ENCODE data around the gene NXT1. TPM values are rescaled to one million over a fixed set of nuclear protein-coding genes. Genes with fewer than 3 reads are reported as not detected.

NXT1 gene
- polyA plus RNA-seq, 1 donor, result 17.2 TPM

GRCh38 chr20:23390091-23390774, 39.6 kb downstream of the NXT1 start:
- no peak for DNase-seq

- DNase-seq, result no peak
Measured at GRCh38 chr20:23391707-23392310, 41.2 kb downstream of the NXT1 start.

GRCh38 chr20:23393996-23394775, 43.6 kb downstream of the NXT1 start:
- DNase-seq, result no peak

- DNase-seq, result no peak
Measured at GRCh38 chr20:23396950-23397627, 46.5 kb downstream of the NXT1 start.

- DNase-seq, result no peak
Measured at GRCh38 chr20:23397961-23398360, 47.4 kb downstream of the NXT1 start.

- no peak for DNase-seq
Measured at GRCh38 chr20:23399568-23400241, 49.1 kb downstream of the NXT1 start.

GRCh38 chr20:23401051-23401450, 50.5 kb downstream of the NXT1 start:
- no peak for DNase-seq

- DNase-seq, result no peak
Measured at GRCh38 chr20:23403751-23404150, 53.2 kb downstream of the NXT1 start.

GRCh38 chr20:23404196-23404595, 53.6 kb downstream of the NXT1 start:
- no peak for DNase-seq

Other genes with a start within 250 kb of the NXT1 start
- gene GZF1, start 11.4 kb downstream of the NXT1 start, polyA plus RNA-seq (ENCODE audit: insufficient read length), result 14.7 TPM
- gene NAPB, start 70.7 kb downstream of the NXT1 start, polyA plus RNA-seq (ENCODE audit: insufficient read length), result 28.2 TPM
- gene CSTL1, start 88.9 kb downstream of the NXT1 start, polyA plus RNA-seq (ENCODE audit: insufficient read length), result not detected
- gene CST11, start 102.1 kb downstream of the NXT1 start, polyA plus RNA-seq (ENCODE audit: insufficient read length), result not detected
- not detected for gene CST8, start 140.3 kb downstream of the NXT1 start, polyA plus RNA-seq (ENCODE audit: insufficient read length)
- not detected for gene CST9L, start 217.7 kb downstream of the NXT1 start, polyA plus RNA-seq (ENCODE audit: insufficient read length)

Data from left kidney (tissue), 2 donors.